DLD1 (cell line): Measurements from ENCODE around the gene UBTD1.
"Not testable (repeated sequence)": the region's sequence is repeated elsewhere in the genome, so short reads cannot be mapped to it uniquely, and the experiment has no call there.

ENCODE experiments used
- in situ Hi-C: cut with HindIII; loops from 2 replicates; pipeline ENCODE4 v1.10.0; 2017; ENCODE audit warnings: low sequenced_read_pairs

Gene UBTD1

DNA sequence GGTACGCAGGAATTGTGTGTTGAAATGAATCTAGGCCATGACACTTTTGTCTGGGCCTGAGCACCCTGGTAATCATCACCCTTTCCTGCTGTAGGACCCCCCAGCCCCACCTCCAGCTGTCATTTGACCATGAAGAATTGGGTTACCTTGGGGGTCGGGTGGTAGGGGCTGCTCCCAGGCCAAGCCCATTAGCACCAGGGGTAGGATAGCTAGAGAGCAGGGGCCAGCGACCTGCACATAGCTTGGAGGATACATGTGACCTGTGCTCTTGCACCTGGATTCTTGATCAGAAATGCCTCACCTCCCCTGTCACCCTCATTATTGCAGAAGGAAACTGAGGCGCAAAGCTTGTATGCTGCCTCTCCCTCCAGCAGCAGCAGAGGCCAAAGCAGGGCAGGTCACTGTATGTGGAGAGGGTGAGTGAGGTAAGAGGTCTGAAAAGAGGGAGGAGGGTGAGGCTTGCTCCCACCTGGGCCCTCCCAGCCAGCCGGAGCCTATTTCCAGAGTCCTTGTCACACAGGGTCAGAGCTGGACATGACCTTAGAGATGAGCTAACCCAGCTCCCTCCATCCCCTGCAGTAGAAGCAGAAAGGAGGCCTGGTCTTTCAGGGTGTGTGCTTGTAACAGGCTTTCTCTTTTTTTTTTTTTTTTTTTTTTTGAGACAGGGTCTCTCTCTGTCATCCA, 38.6 kb downstream of the UBTD1 start:
- in situ Hi-C loops: loop anchor here (10.0 kb wide), 1 partner anchor 57 kb away; no protein-coding TSS in a partner anchor

DNA sequence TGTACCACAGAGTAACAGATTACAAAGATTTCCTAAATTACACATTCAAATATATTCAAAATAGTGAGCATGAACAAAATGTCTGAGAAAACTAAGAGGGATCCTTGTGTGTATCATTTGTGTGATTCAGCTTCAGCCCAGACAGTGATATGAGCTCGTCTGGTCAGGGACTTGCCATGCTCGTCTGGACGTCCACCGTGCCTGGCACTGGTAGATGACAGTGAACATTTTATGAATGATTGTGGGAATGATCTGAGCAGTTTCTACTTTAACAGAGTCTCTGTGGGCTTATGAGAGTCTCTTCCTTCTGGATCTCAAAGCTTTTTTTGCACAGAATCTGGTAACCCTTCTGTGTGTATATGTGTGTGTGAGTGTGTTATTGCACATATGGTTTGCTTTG, 39.7 kb downstream of the UBTD1 start:
- in situ Hi-C loops: loop anchor here (10.0 kb wide), 1 partner anchor 56 kb away; no protein-coding TSS in a partner anchor

DNA sequence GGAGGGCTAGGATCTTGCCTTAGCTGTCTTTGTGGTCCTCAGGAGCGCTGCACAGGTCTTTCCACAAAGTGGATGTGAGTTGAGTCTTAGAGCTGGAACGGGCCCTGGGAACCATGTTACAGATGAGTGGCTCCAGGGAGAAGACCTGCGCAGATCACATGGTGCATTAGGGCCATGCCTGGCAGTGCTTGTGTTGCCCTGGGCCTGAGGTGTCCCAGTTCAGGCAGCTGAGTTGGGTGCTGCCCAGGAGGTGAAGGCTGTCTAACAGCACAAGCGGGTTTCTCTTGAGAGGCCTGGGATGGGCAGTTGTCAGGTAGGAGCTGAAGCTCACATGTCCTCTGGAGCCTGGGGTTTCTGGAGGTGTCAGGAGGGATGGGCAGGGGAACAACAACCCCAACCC, 40.1 kb downstream of the UBTD1 start:
- in situ Hi-C loops: loop anchor here (10.0 kb wide), 1 partner anchor 56 kb away; no protein-coding TSS in a partner anchor

DNA sequence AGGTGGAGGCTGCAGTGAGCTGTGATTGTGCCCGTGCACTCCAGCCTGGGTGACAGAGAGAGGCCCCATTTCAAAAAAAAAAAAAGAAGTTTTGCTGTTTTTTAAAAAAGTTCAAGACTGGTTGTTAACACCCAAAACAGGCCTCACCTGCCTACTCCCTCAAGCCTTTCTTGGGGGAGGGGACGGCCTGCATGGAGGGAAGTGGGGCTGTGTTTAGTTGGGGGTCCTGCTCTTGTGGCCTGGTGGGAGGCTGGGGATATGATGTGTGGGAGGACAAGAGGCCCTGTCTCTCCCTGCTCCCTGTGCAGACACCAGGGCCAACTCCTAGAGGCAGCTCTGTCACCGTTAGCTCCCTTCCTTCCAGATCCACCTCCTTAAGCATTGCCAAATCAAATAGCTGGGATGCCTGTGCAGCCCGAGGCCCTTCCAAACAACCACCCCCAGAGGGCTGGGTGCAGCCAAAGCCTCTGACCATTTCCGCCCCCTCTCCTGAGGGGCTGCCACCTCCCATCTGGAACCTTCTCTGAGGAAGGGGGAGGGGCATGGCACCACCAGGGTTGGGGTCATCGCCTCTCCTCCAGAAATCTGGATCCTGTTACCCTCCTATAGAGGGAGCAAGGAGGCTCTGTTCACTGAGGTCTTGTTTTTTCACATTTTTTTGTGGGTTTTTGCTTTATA, 40.9 kb downstream of the UBTD1 start:
- in situ Hi-C loops: loop anchor here (10.0 kb wide), 1 partner anchor 55 kb away; no protein-coding TSS in a partner anchor

DNA sequence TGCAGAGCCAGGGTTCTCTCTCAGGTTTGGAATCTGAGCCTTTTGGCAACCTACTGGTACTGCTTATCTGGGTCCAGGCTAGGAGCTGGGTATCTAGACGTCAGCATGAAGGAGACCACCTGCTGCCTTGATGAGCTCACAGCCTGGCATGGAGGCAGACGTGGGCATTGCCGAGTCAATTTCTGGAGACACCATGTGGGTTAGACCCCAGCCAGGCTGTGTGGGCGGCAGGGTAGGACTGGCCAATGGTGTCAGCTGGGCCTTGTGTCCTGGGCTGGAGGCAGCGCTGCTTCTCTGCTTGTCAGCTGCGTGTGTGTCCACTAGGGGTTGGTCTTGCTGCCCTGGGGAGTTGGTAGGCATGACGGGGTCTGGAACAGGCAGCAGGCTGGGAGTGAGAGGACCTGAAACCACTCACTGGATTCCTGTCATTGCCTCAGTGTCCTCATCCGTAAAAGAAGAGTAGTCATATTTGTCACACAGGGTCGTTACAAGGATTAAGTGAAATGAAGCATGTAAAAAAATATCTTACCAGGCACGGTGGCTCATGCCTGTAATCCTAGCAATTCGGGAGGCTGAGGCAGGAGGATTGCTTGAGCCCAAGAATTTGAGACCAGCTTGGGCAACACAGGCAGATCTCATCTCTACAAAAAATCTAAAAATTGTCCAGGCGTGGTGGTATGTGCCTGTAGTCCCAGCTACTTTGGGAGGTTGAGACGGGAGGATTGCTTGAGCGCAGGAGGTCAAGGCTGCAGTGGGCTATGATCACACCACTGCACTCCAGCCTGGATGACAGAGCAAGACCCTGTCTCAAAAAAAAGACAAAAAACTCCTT, 42.2 kb downstream of the UBTD1 start:
- in situ Hi-C loops: no loop called here

DNA sequence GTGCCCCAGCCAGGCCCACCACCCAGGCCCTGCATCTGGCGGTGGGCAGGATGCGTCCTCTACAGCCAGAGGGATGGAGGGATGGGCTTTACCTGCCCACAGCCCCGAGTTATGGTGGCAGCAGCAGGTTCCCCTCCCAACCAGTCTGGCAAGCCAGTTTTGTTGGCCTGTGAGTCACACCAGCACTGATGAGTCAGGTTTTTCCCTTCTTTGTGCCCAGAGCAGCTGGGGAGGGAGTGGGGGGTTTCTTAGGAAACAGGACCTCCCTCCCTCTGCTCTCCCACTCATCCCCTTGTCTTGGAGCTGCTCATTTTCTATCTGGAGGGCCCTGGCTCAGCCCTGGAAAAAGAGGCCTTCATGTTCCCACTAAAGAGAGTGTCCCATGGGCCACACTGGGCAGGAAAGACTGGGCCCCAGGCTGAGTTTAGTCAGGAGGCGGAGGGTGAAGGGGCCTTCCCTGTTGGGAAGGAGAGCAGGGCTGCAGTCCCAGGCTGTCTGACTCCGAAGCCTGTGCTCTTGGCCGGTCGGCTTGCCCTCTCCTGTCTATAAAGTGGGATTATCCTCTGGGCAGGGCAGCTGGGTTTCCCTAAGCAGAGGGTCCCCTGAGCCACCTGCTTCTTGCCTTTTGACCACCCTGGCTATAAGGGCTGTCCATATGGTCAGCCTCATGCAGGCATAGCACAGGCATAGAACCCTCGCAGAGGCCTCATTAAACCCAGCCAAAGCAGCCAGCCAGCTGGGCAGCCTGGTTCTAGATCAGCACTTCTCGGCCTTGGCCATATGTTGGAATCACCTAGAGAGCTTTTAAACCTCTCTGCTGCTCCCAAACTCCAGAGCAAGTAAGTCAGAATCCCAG, 43.7 kb downstream of the UBTD1 start:
- in situ Hi-C loops: no loop called here

DNA sequence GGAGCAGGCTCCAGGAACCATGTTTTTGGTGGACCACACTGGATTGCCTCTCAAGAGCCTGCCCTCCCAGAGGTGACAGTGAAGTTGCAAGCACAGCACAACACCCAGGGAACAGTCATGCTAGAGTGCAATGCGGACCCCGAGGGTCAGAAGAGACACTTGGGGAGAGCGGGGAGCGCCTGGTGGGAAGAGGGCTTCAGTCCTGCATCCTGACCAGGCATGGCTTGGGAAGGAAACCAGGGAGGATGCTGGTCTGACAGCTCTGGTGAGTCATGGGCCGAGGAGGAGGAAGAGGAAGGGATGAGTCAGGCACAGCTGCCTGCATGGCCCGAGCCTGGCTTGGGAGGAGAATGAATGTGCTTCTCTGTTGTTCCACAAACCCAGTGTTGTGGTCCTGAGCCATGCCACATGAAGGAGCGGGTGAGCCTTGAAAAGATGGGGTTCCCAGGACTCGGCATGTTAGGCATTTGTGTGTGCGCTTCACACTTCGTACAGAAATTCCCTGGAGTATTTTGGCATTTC, 44.4 kb downstream of the UBTD1 start:
- in situ Hi-C loops: no loop called here

DNA sequence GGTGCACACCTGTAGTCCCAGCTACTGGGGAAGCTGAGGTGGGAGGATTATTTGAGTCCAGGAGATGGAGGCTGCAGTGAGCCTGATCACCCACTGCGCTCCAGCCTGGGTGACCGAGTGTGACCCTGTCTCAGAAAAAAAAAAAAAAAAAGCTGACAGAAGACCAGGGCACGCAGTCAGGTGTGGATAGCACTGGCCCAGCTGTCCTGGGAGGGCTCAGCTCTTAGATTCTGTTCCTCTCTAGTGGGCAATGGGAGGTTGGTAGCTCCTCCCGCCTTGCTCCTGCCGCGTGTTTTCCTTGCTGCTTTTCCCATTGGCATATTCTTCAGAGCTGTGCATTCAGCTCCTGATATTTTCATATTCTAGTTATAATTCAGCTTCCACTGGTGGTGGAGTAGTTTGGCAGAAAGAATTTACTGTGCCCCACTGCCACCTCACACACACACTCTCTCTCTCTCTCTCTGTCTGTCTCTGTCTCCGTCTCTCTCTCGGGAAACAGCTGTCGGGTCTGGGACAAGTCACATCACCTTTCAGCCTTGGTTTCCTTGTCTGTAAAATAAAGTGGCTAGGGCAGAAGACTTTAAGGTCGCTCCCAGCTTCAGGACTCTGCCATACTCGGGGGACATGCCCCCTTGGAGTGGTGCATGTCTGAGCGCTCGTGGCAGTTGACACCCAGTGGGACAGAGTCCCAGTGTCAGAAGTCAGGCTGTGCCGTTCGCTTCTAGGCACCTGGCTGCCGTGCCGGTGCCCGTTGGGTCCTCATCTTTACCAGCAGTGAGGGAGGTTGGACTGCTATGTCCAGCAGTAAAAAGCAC, 47.9 kb downstream of the UBTD1 start:
- in situ Hi-C loops: no loop called here

DNA sequence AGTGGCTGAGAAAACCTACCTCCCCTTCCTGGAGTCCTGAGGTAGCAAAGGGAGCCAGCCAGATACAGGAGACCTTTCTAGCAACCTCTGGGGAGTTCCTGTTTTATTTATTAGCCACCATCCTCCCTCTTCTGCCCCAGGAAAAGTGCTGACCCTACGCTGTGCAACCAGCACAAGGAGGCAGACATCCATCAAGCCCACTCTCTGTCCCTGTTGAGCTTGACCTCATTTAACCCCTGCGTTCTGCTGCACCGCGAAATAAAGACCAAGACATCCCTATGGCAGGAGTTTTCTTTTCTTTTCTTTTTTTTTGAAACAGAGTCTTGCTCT, 48.5 kb downstream of the UBTD1 start:
- in situ Hi-C loops: no loop called here

DNA sequence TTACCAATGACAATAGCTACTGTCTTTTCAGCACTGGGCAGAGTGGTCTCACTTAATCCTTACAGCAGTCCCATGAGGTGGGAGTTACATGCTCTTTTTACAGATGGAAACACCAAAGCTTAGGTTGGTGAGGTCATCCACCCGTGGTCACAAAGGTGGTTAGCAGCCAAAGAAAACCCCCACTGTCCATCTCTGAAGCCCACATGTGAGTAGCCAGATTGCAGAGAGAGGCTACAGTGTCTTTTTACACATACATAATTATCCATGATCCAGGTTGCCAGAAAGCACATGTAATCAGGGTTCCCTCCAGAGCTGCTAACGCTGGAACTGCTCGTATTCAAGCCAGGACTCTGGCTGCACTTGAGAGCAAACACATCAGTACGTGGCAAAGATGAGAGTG, 49.2 kb downstream of the UBTD1 start:
- in situ Hi-C loops: no loop called here

DNA sequence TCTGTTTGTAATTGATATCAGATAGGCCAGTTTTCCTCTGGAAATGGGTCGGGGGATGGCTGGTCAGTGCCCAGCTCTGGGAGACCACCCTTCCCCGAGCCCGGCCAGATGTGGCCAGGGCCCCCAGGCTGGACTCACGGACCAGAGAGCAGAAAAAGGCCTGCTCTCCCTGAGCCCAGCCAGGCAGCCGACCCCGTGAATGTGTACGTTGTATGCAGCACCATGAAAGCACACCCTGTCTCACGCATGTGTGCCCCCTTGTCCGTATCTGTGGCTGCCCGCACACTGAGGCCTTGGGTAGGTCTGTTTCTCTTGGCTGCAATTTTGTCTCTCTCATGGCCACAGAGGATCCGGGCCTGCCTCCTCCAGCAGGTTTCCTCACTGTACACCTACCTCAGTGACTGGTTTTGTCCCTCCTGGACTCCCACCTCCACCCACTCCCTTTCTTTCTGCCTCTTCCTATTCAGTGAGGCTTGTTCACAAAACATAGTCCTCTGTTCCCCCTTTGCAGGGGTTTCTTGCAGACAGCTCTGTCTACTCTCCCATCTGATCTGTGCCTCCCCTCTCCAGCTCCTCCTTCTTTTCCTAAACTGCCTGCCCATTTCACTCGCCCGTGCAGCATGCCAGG, 50.2 kb downstream of the UBTD1 start:
- in situ Hi-C loops: no loop called here

DNA sequence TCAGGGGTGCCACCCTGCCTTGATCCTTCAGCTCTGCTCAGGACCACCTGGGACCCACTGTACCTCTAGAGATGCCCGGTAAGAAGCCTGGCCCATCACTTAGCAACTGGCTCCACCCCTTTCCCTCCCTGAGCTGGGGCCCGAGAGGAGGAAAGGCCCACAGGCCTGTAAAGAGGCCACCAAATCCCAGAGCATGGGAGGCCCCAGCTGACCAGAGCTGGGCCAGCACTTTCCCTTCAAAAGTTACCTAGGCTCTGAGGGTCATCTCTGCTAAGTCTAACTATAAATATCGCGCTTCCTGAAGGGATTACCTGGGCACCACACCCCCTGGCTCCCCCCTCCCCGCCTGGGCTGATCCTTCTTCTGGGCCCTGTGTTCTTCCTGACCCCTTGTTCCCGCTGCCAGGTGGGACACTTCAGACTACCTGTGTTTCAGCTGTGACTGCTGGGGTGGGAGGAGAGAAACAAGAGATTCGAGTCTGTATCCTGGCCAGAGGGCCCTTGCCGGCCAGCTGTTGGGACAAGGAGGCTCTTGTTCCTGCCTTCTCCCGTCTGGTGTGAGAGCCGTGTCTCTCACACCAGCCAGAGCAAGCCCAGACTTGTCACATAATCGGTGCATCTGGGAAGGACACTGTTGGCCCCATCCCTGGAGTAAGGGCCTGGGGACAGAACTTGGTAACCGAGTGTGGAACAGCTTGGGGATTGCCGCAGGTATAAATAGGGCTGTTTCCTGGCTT, 51.0 kb downstream of the UBTD1 start:
- in situ Hi-C loops: no loop called here

DNA sequence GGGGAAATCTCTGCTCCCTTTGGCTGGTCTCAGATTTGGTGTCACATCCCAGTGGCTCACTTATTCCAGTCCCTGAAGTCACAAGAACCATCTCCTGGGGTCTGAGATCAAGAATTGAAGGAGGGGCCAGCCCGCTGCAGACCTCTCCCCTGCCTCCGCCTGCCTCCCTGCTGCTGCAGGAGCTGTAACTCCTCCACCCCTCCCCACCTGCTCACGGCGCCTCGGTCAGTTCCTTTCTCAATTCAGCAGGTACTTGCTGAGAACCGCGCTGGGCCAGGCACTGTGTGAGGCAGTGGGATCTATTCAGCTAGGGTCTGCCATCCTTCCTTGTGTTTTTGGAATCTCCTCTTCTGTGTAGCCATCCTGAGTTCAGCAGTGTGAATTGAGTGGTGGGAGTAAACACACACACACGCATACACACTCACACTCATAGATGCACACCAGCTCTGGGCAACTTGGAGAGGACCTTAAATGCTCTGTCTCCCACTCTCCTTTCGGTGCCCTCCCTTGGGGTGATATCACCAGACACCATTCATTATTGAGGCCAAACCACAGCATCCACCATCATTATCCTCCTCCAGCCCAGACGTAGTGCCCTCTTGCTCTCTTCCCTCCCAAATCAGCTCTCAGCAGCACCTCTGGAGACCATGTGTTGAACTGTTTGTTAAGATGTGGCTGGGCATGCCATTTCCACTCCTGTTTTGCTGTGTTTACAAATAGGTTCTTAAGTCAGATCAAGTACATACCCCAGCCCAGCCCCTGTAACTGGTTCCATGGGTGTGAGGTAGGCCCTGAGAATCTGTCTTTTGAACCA, 51.8 kb downstream of the UBTD1 start:
- in situ Hi-C loops: no loop called here

DNA sequence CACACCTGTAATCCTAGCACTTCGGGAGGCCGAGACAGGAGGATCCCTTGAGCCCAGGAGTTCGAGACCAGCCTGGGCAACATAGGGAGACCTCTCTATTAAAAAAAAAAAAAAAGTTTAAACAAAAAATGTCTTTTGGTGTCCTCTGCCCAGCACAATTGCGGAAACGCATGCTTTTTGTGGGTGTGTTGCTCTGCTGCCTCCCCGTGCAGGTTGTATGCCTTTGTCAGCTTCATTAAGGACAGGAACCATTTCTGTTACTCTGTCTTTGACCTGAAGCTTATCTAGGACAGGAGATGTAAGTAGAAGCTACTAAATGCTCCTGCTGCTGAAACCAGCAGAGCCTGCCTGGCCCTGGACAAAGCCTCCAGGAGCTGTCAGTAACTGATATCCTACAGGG, 52.5 kb downstream of the UBTD1 start:
- in situ Hi-C loops: no loop called here

DNA sequence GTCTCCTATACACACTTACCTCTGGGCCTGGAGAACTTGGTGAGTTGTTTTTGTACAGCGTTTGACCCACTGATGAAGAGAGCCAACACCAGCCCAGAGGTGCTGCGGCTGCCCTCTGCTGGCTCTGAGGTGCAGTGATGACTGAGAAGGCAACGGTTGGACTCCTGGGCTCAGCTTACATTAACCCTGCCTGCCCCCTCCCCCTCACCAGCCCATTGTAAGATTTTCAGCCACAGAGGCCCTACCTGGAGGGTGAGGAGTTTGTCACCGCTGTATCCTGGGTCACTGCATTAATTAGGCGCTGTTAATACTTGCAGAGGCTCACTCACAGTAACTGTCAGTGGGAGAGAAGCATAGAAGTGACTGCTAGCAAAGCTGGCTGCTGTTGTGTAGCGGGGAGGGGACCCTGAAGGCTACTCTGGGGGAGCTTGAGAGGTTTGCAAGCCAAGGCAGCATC, 54.9 kb downstream of the UBTD1 start:
- in situ Hi-C loops: no loop called here

DNA sequence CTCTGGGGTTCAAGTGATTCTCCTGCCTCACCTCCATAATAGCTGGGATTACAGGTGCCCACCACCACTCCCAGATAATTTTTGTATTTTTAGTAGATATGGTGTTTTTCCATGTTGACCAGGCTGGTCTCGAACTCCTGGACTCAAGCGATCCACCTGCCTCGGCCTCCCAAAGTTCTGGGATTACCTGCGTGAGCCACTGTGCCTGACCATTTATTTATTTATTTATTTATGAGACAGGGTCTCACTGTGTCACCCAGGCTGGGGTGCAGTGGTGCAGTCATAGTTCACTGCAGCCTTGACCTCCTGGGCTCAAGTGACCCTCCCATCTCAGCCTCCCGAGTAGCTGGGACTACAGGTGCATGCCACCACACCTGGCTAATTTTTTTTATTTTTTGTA, 55.6 kb downstream of the UBTD1 start:
- in situ Hi-C loops: not testable (repeated sequence)

DNA sequence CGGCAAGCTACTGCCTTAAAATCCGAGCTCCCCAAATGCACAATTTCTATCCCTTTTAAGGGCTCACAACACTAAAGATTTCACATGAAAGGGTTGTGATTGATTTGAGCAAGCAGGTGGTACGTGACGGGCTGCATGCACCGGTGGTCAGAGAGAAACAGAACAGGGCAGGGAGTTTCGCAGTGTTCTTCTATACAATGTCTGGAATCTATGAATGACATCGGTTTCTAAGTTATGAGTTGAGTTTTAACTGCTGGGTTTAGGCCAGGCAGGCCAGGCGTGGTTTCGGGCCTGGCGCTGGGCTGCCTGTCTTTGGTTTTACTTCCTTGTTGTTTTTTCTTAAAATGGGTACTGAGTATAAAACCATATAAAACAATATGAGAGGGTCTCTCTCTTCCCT, 56.8 kb downstream of the UBTD1 start:
- in situ Hi-C loops: not testable (repeated sequence)
